Mucosa of rectum (tissue), 2 donors: ENCODE data around the gene TIMM50.

Experiments used
- H3K27ac ChIP-seq, 2 donors: one replicate each; pipeline ENCODE4 v1.7.0; 2013; ENCODE audit warnings: inconsistent platforms in 2 of 2, low read depth in 2 of 2, low read length in 2 of 2
- H3K27me3 ChIP-seq, 2 donors: one replicate each; pipeline ENCODE4 v1.7.0; 2013; ENCODE audit warnings: low read length in 2 of 2; ENCODE audit not compliant: control insufficient read depth in 2 of 2, insufficient read depth in 2 of 2
- H3K36me3 ChIP-seq, 2 donors: one replicate each; pipeline ENCODE4 v1.7.0; 2013; ENCODE audit warnings: low read length in 2 of 2; ENCODE audit not compliant: control insufficient read depth in 2 of 2, insufficient read depth in 2 of 2
- H3K4me1 ChIP-seq, 2 donors: one replicate each; pipeline ENCODE4 v1.7.0; 2013; ENCODE audit warnings: low read length in 2 of 2, mild to moderate bottlenecking in 1 of 2; ENCODE audit not compliant: control insufficient read depth in 2 of 2, insufficient read depth in 2 of 2
- H3K4me3 ChIP-seq, 2 donors: one replicate each; pipeline ENCODE4 v1.7.0; 2013; ENCODE audit warnings: low read length in 2 of 2
- H3K9ac ChIP-seq, 2 donors: one replicate each; pipeline ENCODE4 v1.7.0; 2013; ENCODE audit warnings: low read length in 2 of 2, low read depth in 1 of 2, mild to moderate bottlenecking in 1 of 2
- H3K9me3 ChIP-seq, 2 donors: one replicate each; pipeline ENCODE4 v1.7.0; 2013; ENCODE audit warnings: low read length in 2 of 2; ENCODE audit not compliant: control insufficient read depth in 2 of 2
- donor health status: healthy.
- donor health status: Normal muscosa, but diverticular disease.

Gene TIMM50

GRCh38 chr19:39480337-39481228 is at the start of gene TIMM50:
Gene TIMM50 (plus strand): TSS chr19:39480838. CDS start chr19:39480854, 16 bp downstream.
- Histone ChIP-seq H3K36me3 (peaks cover 8 to 15% of the 10 kb centered on the region in 2 donors), H3K4me1 (peaks cover 13 to 14% of the 10 kb centered on the region in 2 donors), H3K9me3 (no peaks in the 10 kb centered on the region), H3K27ac (peak within 1 kb of the TSS; percentile 73 to 74), H3K4me3 (peak within 1 kb of the TSS; percentile 96 to 98), H3K9ac (peak within 1 kb of the TSS; percentile 87 to 95), H3K27me3 (no peaks in the 10 kb centered on the region)

- Histone ChIP-seq H3K4me3 (no peak overlapping the region), H3K9me3 (no peaks in the 10 kb centered on the region), H3K36me3 (peaks cover 22 to 26% of the 10 kb centered on the region in 2 donors), H3K27ac (no peak overlapping the region), H3K27me3 (no peaks in the 10 kb centered on the region), H3K4me1 (peaks cover 18 to 24% of the 10 kb centered on the region in 2 donors), H3K9ac (no peak overlapping the region)
Observed at GRCh38 chr19:39432677-39433025, 48.0 kb upstream of the TIMM50 start.

- Histone ChIP-seq H3K9me3 (no peaks in the 10 kb centered on the region), H3K36me3 (peaks cover 22 to 26% of the 10 kb centered on the region in 2 donors), H3K4me1 (peaks cover 18 to 24% of the 10 kb centered on the region in 2 donors), H3K9ac (no peak overlapping the region), H3K27ac (no peak overlapping the region), H3K4me3 (no peak overlapping the region), H3K27me3 (no peaks in the 10 kb centered on the region)
Observed at GRCh38 chr19:39433480-39434079, 47.1 kb upstream of the TIMM50 start.

GRCh38 chr19:39434123-39435076 is 46.2 kb upstream of the TIMM50 start:
- Histone ChIP-seq H3K4me3 (peak overlapping the region; percentile 97), H3K27ac (no peak overlapping the region), H3K9me3 (no peaks in the 10 kb centered on the region), H3K27me3 (no peaks in the 10 kb centered on the region), H3K36me3 (peaks cover 22 to 26% of the 10 kb centered on the region in 2 donors), H3K9ac (peak overlapping the region; percentile 77 to 98), H3K4me1 (peaks cover 18 to 24% of the 10 kb centered on the region in 2 donors)

GRCh38 chr19:39435499-39436349 is 44.9 kb upstream of the TIMM50 start, which contains the start of gene RPS16:
Gene RPS16 (minus strand): TSS chr19:39435949. CDS start chr19:39435895, 54 bp downstream.
- no peaks in the 10 kb centered on the region for H3K27me3 ChIP-seq
- H3K9me3 ChIP-seq, result no peaks in the 10 kb centered on the region
- peak within 1 kb of the TSS; percentile 97 for H3K4me3 ChIP-seq
- H3K9ac ChIP-seq, result peak within 1 kb of the TSS; percentile 77 to 98
- H3K36me3 ChIP-seq, result peaks cover 22 to 26% of the 10 kb centered on the region in 2 donors
- peak within 1 kb of the TSS; percentile 73 to 90 for H3K27ac ChIP-seq
- peaks cover 18 to 24% of the 10 kb centered on the region in 2 donors for H3K4me1 ChIP-seq

- Histone ChIP-seq H3K4me1 (peaks cover 14 to 20% of the 10 kb centered on the region in 2 donors), H3K9me3 (no peaks in the 10 kb centered on the region), H3K4me3 (peak overlapping the region; percentile 84 to 97), H3K27ac (peak overlapping the region; percentile 73 to 90), H3K36me3 (peaks cover 22 to 23% of the 10 kb centered on the region in 2 donors), H3K9ac (peak overlapping the region; percentile 73 to 80), H3K27me3 (no peaks in the 10 kb centered on the region)
Observed at GRCh38 chr19:39436350-39436716, 44.3 kb upstream of the TIMM50 start.

GRCh38 chr19:39438270-39438934 is 42.2 kb upstream of the TIMM50 start:
- no peak overlapping the region for H3K9ac ChIP-seq
- peaks cover 14 to 20% of the 10 kb centered on the region in 2 donors for H3K4me1 ChIP-seq
- H3K36me3 ChIP-seq, result peaks cover 10 to 12% of the 10 kb centered on the region in 2 donors
- H3K9me3 ChIP-seq, result no peaks in the 10 kb centered on the region
- no peak overlapping the region for H3K27ac ChIP-seq
- no peaks in the 10 kb centered on the region for H3K27me3 ChIP-seq
- H3K4me3 ChIP-seq, result no peak overlapping the region

GRCh38 chr19:39444598-39445195 is 35.9 kb upstream of the TIMM50 start:
- Histone ChIP-seq H3K4me3 (peak overlapping the region; percentile 99), H3K36me3 (peaks cover 0 to 2% of the 10 kb centered on the region in 2 donors), H3K9me3 (no peaks in the 10 kb centered on the region), H3K4me1 (peaks cover 12 to 29% of the 10 kb centered on the region in 2 donors), H3K9ac (peak overlapping the region; percentile 95 to 100), H3K27ac (peak overlapping the region; percentile 95), H3K27me3 (no peaks in the 10 kb centered on the region)
